Measurements from ENCODE around the gene SRRM5.

Gene SRRM5

DNA sequence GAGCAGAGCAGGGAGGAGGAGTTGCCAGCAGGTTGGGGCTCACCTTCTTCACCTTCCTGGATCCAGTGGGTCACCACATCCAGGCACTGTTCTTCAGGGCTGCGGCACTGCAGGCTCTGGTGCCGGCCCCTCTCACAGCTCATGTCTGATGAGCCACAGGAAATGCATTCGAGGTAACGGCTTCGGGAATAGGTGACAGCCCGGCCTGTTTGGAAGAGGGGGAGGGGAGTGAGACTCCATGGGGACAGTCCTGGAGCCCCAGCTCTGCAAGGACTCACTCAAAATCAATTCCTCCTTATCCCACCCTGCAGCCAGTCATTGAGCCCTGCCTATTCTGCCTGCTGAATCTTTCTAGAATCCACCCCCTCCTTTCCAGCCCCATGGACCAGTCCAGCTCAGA is 44.5 kb downstream of the SRRM5 start:
- TF ChIP-seq, protein P1, sequence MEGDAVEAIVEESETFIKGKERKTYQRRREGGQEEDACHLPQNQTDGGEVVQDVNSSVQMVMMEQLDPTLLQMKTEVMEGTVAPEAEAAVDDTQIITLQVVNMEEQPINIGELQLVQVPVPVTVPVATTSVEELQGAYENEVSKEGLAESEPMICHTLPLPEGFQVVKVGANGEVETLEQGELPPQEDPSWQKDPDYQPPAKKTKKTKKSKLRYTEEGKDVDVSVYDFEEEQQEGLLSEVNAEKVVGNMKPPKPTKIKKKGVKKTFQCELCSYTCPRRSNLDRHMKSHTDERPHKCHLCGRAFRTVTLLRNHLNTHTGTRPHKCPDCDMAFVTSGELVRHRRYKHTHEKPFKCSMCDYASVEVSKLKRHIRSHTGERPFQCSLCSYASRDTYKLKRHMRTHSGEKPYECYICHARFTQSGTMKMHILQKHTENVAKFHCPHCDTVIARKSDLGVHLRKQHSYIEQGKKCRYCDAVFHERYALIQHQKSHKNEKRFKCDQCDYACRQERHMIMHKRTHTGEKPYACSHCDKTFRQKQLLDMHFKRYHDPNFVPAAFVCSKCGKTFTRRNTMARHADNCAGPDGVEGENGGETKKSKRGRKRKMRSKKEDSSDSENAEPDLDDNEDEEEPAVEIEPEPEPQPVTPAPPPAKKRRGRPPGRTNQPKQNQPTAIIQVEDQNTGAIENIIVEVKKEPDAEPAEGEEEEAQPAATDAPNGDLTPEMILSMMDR (IDR thresholded peaks at IDR 0.05; ENCODE audit: poor library complexity, severe bottlenecking): no peak
- H3K4me1 ChIP-seq (ENCODE audit: insufficient read depth, poor library complexity, severe bottlenecking): no peaks in the 10 kb centered on the region
- peaks cover 78% of the 10 kb centered on the region for H3K36me3 ChIP-seq (ENCODE audit: low read depth)
- no peak overlapping the region for H3K27ac ChIP-seq (ENCODE audit: poor library complexity, severe bottlenecking)
- no peaks in the 10 kb centered on the region for H3K27me3 ChIP-seq (ENCODE audit: insufficient read depth, poor library complexity, severe bottlenecking)
- no peak for DNase-seq (ENCODE audit: low spot score)
- no peaks in the 10 kb centered on the region for H3K9me3 ChIP-seq (ENCODE audit: severe bottlenecking)
- H3K4me3 ChIP-seq (ENCODE audit: severe bottlenecking): no peak overlapping the region
- ATAC-seq (ENCODE audit: low read depth): no peak

DNA sequence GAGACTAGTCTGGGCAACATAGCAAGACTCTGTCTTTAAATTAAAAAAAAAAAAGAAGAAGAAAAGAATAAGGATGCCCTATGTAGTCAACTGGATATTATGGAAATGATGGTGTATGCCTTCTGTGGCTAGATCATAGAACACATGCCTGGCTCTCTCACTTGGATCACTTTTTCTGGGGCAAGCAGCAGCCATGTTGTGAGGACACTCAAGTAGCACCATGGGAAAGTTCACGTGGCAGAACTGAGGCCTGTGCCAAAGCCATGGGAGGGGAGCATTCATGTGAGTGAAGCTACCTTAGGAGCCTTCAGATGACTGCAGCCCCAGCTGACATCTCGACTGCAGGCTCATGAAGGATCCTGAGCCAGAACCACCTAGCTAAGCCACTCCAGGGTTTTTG is 46.1 kb downstream of the SRRM5 start:
- H3K36me3 ChIP-seq (ENCODE audit: low read depth): peaks cover 78% of the 10 kb centered on the region
- DNase-seq (ENCODE audit: low spot score) (no peak), ATAC-seq (ENCODE audit: low read depth) (no peak)
- no peak overlapping the region for H3K27ac ChIP-seq (ENCODE audit: poor library complexity, severe bottlenecking)
- no peak overlapping the region for H3K4me3 ChIP-seq (ENCODE audit: severe bottlenecking)
- TF ChIP-seq, protein P1 (IDR thresholded peaks at IDR 0.05; ENCODE audit: poor library complexity, severe bottlenecking): no peak
- no peaks in the 10 kb centered on the region for H3K27me3 ChIP-seq (ENCODE audit: insufficient read depth, poor library complexity, severe bottlenecking)
- H3K9me3 ChIP-seq (ENCODE audit: severe bottlenecking): no peaks in the 10 kb centered on the region
- H3K4me1 ChIP-seq (ENCODE audit: insufficient read depth, poor library complexity, severe bottlenecking): no peaks in the 10 kb centered on the region

DNA sequence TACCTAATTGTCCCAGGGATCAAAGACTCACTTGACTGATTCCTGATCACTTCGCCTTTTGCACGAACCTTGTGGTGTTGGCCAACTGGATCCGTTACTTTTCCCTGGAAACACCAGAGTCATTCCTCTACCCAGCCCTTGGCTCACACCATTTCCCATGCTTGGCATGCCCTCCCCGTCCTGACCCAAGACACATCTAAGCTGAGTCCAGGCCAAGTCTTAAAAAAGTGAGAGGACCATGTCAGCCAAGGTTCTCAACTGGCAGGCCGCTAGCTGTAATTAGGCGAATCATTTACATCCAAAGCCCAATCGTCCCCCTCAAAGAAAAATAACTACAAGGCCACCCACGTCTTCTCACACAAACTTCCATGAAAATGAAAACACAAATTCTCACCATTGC is 46.6 kb downstream of the SRRM5 start:
- TF ChIP-seq, protein P1 (IDR thresholded peaks at IDR 0.05; ENCODE audit: poor library complexity, severe bottlenecking): no peak
- Histone ChIP-seq H3K9me3 (ENCODE audit: severe bottlenecking) (no peaks in the 10 kb centered on the region), H3K4me3 (ENCODE audit: severe bottlenecking) (no peak overlapping the region), H3K36me3 (ENCODE audit: low read depth) (peaks cover 78% of the 10 kb centered on the region), H3K27ac (ENCODE audit: poor library complexity, severe bottlenecking) (no peak overlapping the region), H3K27me3 (ENCODE audit: insufficient read depth, poor library complexity, severe bottlenecking) (no peaks in the 10 kb centered on the region), H3K4me1 (ENCODE audit: insufficient read depth, poor library complexity, severe bottlenecking) (no peaks in the 10 kb centered on the region)
- ATAC-seq (ENCODE audit: low read depth): no peak
- no peak for DNase-seq (ENCODE audit: low spot score)

DNA sequence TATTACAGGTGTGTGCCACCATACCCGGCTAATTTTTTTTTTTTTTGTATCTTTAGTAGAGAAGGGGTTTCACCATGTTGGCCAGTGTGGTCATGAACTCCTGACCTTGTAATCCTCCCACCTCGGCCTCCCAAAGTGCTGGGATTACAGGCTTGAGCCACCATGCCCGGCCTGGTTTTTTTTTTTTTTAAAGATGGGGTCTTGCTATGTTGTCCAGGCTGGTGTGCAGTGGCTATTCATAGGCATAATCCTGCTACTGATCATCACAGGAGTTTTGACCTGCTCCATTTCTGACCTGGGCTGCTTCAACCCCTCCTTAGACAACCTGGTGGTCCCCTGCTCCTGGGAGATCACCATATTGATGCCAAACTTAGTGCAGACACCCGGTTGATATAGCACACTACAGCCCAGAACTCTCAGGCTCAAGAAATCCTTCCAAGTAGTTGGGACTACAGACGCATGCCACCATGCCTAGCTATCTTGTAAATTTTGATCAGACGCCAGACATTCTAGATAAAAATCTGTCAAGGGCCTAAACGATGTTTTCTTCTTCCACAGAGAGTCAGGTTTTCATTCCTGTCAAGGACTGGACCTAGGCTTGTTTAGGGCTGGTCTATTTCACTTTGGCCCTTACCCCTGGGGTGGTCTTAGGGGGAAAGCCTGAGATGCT is 48.5 kb downstream of the SRRM5 start:
- H3K36me3 ChIP-seq (ENCODE audit: low read depth): peaks cover 81% of the 10 kb centered on the region

DNA sequence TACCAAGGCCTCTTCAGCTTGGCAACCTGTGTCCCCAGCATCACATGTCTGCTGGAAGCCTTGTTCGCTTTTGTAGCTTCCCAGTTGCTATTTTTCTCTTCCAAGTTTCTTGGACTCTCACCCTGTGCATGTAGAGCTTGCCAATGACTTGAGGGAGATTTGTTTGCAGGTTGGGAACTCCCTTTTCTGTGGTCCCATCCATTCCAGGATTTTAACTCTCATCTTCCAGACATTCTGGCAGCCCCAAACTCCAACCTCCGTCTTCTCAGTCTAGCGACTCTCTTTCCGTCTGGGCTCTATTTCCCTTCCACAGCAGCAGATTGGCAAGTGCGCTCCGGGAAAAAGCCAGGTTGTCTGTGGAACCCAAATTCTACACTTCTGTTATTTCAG is 49.1 kb downstream of the SRRM5 start:
- H3K27me3 ChIP-seq (ENCODE audit: insufficient read depth, poor library complexity, severe bottlenecking): no peaks in the 10 kb centered on the region
- H3K27ac ChIP-seq (ENCODE audit: poor library complexity, severe bottlenecking): no peak overlapping the region
- ATAC-seq (ENCODE audit: low read depth) (no peak), DNase-seq (ENCODE audit: low spot score) (no peak)
- H3K36me3 ChIP-seq (ENCODE audit: low read depth): peaks cover 79% of the 10 kb centered on the region
- no peak overlapping the region for H3K4me3 ChIP-seq (ENCODE audit: severe bottlenecking)
- H3K9me3 ChIP-seq (ENCODE audit: severe bottlenecking): no peaks in the 10 kb centered on the region
- TF ChIP-seq, protein P1 (IDR thresholded peaks at IDR 0.05; ENCODE audit: poor library complexity, severe bottlenecking): no peak
- no peaks in the 10 kb centered on the region for H3K4me1 ChIP-seq (ENCODE audit: insufficient read depth, poor library complexity, severe bottlenecking)

More for the DNA sequence above, 48.5 kb downstream of the SRRM5 start:
- no peaks in the 10 kb centered on the region for H3K9me3 ChIP-seq (ENCODE audit: severe bottlenecking)
- H3K27ac ChIP-seq (ENCODE audit: poor library complexity, severe bottlenecking): no peak overlapping the region
- H3K4me1 ChIP-seq (ENCODE audit: insufficient read depth, poor library complexity, severe bottlenecking): no peaks in the 10 kb centered on the region
- TF ChIP-seq, protein P1 (IDR thresholded peaks at IDR 0.05; ENCODE audit: poor library complexity, severe bottlenecking): no peak
- ATAC-seq (ENCODE audit: low read depth) (no peak), DNase-seq (ENCODE audit: low spot score) (no peak)
- no peaks in the 10 kb centered on the region for H3K27me3 ChIP-seq (ENCODE audit: insufficient read depth, poor library complexity, severe bottlenecking)
- H3K4me3 ChIP-seq (ENCODE audit: severe bottlenecking): no peak overlapping the region

Data from RWPE2 (cell line).